Caco-2 (cell line): Measurements from ENCODE around the gene SPTB. TPM values are rescaled to one million over a fixed set of nuclear protein-coding genes. Genes with fewer than 3 reads are reported as not detected.

Experiments used
- BruUV-seq: library from RNA; stranded (reverse); fragments of 400-500 nt; replicated peaks from 2 replicates; lab custom pipeline; 2021; lab: Mats Ljungman, UMichigan
- CTCF ChIA-PET: fragments of 300-600 bp; sonication (Branson Sonifier 250); formaldehyde crosslinking; loops from one replicate; lab custom pipeline; 2022; ENCODE audit warnings: antibody characterized with exemption; lab: Charles Lee
- POLR2A ChIA-PET: fragments of 300-600 bp; sonication (Branson Sonifier 250); formaldehyde crosslinking; loops from one replicate; lab custom pipeline; 2022; ENCODE audit warnings: antibody characterized with exemption; lab: Charles Lee
- DNase-seq, 2 experiments: peaks; one replicate each; pipeline versions ENCODE4 v3.0.0 to v3.0.0-alpha.2; 2020 to 2022
- H3K27me3 ChIP-seq: replicated peaks from 2 replicates; pipeline ENCODE4 v1.6.0; 2011; ENCODE audit warnings: low read length; ENCODE audit not compliant: control insufficient read depth, insufficient read depth
- H3K36me3 ChIP-seq: 2 replicates; pipeline ENCODE4 v1.5.1; 2011; ENCODE audit warnings: low read length; ENCODE audit not compliant: control insufficient read depth, insufficient read depth
- H3K4me1 ChIP-seq: fragments of 250-450 bp; sonication (Bioruptor Pico); 2 replicates; pipeline ENCODE4 v1.5.1; 2020; ENCODE audit warnings: mild to moderate bottlenecking
- H3K4me3 ChIP-seq: 2 replicates; pipeline ENCODE4 v1.5.1; 2011; ENCODE audit warnings: low read depth, mild to moderate bottlenecking, control low read depth, low read length
- H3K9me3 ChIP-seq: fragments of 250-450 bp; sonication (Bioruptor Pico); 2 replicates; pipeline ENCODE4 v1.5.1; 2020; ENCODE audit warnings: mild to moderate bottlenecking, moderate library complexity
- H3K27ac Mint-ChIP-seq: one replicate; pipeline ENCODE4 v1.8.0; 2022; ENCODE audit warnings: mixed read lengths; ENCODE audit not compliant: unreplicated experiment
- H3K27me3 Mint-ChIP-seq: one replicate; pipeline ENCODE4 v1.8.0; 2022; ENCODE audit warnings: mixed read lengths; ENCODE audit not compliant: insufficient read depth, unreplicated experiment
- H3K36me3 Mint-ChIP-seq: one replicate; pipeline ENCODE4 v1.8.0; 2022; ENCODE audit warnings: mild to moderate bottlenecking, mixed read lengths; ENCODE audit not compliant: insufficient read depth, unreplicated experiment
- H3K4me1 Mint-ChIP-seq: one replicate; pipeline ENCODE4 v1.8.0; 2022; ENCODE audit warnings: low read depth, mixed read lengths; ENCODE audit not compliant: unreplicated experiment
- H3K4me3 Mint-ChIP-seq: one replicate; pipeline ENCODE4 v1.8.0; 2022; ENCODE audit warnings: mild to moderate bottlenecking, moderate library complexity, mixed read lengths; ENCODE audit not compliant: unreplicated experiment
- H3K9me3 Mint-ChIP-seq: one replicate; pipeline ENCODE4 v1.8.0; 2022; ENCODE audit warnings: mixed read lengths; ENCODE audit not compliant: unreplicated experiment
- intact Hi-C: fragments of 100-400 bp; cut with micrococcal nuclease; formaldehyde crosslinking; loops from one replicate; pipeline ENCODE4 v1.10.0; 2022; ENCODE audit not compliant: unreplicated experiment
- microRNA-seq: library from miRNA; unstranded; fragments of <30 nt; microRNA quantifications from one replicate; pipeline ENCODE4 v1.2.0, GENCODE V29; 2022
- total RNA-seq: library from RNA; stranded (reverse); gene quantifications from 2 replicates; pipeline ENCODE4 v1.2.3, GENCODE V29; 2022
- TF ChIP-seq, protein P1 (sequence below), 2 experiments: fragments of 200-600 bp in 1 of 2; IDR thresholded peaks; 1 replicate in 1 of 2; 2 replicates in 1 of 2; pipeline versions ENCODE4 v1.5.1 to v1.8.0; 2011 to 2022; ENCODE audit warnings: antibody characterized with exemption in 1 of 2, control low read depth in 1 of 2, inconsistent platforms in 1 of 2, low read depth in 1 of 2, low read length in 1 of 2, mild to moderate bottlenecking in 1 of 2, moderate library complexity in 1 of 2; ENCODE audit not compliant: insufficient read depth in 1 of 2, severe bottlenecking in 1 of 2, unreplicated experiment in 1 of 2

SPTB gene
- total RNA-seq, 1 experiment from 2014 or later, result 1.7 TPM

DNA sequence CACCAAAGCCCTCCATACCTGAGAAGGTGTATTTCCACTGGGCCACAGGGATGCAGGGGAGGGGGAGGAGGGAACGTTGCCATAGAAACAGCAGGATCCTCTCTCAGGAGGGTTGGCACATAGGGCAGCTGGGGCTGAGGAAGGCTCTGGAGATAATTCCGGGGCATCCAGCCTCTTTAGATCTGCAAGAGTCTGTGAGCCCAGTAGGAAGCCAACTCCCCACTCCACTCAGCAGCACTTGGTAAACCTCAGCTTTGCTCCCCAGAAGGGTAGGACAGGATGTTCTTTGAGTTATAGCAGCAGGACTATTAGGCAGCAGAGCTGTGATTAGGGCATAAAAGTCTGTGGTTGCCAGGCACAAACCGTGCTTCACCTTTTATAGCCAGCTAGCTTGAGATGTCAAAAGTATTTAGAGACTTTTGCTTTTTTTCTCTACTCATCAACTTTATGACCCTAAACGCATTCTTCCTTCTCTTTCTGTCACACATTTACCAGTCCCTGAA is 183.3 kb downstream of the SPTB start:
- H3K4me1 ChIP-seq, result peaks cover 24% of the 10 kb centered on the region
- H3K9me3 Mint-ChIP-seq, result no peaks in the 10 kb centered on the region
- no peak overlapping the region for H3K27ac Mint-ChIP-seq
- intact Hi-C loops, result no loop called here
- H3K9me3 ChIP-seq, result no peaks in the 10 kb centered on the region
- no TSS peak for BruUV-seq
- H3K27me3 Mint-ChIP-seq, result no peaks in the 10 kb centered on the region
- H3K36me3 ChIP-seq, result no peaks in the 10 kb centered on the region
- H3K4me1 Mint-ChIP-seq, result peaks cover 31% of the 10 kb centered on the region
- H3K36me3 Mint-ChIP-seq, result no peaks in the 10 kb centered on the region
- H3K4me3 Mint-ChIP-seq, result no peak overlapping the region
- ChIA-PET POLR2A (interaction anchor here (0.6 to 0.7 kb wide), 2 partner anchors 17 to 63 kb away, joined by 3 read pairs; no protein-coding TSS in a partner anchor), CTCF (interaction anchor here (0.5 to 0.6 kb wide), 3 partner anchors 12 to 70 kb away, joined by 3 to 4 read pairs (median 3); no protein-coding TSS in a partner anchor)
- no peaks in the 10 kb centered on the region; the same call in 1 of the 2 replicates for H3K27me3 ChIP-seq
- no peak overlapping the region for H3K4me3 ChIP-seq
- no peak for DNase-seq
- TF ChIP-seq, protein P1, sequence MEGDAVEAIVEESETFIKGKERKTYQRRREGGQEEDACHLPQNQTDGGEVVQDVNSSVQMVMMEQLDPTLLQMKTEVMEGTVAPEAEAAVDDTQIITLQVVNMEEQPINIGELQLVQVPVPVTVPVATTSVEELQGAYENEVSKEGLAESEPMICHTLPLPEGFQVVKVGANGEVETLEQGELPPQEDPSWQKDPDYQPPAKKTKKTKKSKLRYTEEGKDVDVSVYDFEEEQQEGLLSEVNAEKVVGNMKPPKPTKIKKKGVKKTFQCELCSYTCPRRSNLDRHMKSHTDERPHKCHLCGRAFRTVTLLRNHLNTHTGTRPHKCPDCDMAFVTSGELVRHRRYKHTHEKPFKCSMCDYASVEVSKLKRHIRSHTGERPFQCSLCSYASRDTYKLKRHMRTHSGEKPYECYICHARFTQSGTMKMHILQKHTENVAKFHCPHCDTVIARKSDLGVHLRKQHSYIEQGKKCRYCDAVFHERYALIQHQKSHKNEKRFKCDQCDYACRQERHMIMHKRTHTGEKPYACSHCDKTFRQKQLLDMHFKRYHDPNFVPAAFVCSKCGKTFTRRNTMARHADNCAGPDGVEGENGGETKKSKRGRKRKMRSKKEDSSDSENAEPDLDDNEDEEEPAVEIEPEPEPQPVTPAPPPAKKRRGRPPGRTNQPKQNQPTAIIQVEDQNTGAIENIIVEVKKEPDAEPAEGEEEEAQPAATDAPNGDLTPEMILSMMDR (IDR thresholded peaks at IDR 0.05; ENCODE audit: insufficient read depth in 1 of 2, low read depth in 1 of 2, low read length in 1 of 2, severe bottlenecking in 1 of 2, unreplicated experiment in 1 of 2), result no peak

Small RNAs within 50 kb of the gene (microRNA-seq; reads per million reads assigned to microRNA genes)
- gene MIR7855, result not detected

Other genes with a start within 250 kb of the SPTB start
- 85.9 and 90.8 TPM in 2 replicates for gene PLEKHG3, start 175.5 kb downstream of the SPTB start, total RNA-seq
- gene CHURC1, start 34.5 kb upstream of the SPTB start, total RNA-seq, result 51.3 and 52.6 TPM in 2 replicates
- gene GPX2, start 62.8 kb upstream of the SPTB start, total RNA-seq, result 39.3 and 48.1 TPM in 2 replicates
- gene RAB15, start 92.4 kb upstream of the SPTB start, total RNA-seq, result 69.5 and 92.5 TPM in 2 replicates
- gene FNTB, start 107.0 kb upstream of the SPTB start, total RNA-seq, result 20.6 and 21.2 TPM in 2 replicates
- 53.5 and 53.9 TPM in 2 replicates for gene MAX, start 222.6 kb upstream of the SPTB start, total RNA-seq